ENCODE results near the gene UGT1A3. TPM values are rescaled to one million over a fixed set of nuclear protein-coding genes. Genes with fewer than 3 reads are reported as not detected.
"Not testable (repeated sequence)": the region's sequence is repeated elsewhere in the genome, so short reads cannot be mapped to it uniquely, and the experiment has no call there.

The UGT1A3 gene
- total and polyA plus RNA-seq, 5 donors, result not detected

DNA sequence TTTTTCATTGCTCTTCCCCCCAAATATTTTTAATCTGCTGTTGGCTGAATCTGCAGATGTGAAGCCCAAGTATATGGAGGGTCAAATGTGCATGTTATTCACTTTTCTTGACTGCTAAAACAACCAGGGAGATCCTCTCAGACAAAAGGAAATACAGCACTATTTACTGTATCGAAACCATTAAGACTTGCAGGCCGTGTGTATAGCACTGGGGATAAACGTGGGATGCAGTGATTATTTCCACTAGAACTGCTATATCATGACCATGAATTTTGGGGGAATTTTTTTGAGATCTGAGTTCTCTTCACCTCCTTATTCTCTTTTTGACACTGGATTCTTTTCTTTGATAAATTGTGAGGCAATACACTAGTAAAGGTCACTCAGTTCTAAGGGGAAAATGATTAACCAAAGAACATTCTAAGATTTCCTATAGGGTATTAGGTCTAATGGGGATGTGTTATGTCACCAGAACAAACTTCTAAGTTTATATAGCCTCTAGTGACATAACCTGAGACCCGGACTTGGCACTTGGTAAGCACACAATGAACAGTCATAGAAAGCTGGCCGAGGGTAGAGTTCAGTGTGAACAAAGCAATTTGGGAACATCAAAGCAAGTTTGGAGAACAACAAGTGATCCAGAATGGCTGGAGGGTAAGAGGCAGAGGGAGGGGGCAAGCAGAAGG is 16.4 kb downstream of the UGT1A3 start:
- ATAC-seq, result no peak
- intact Hi-C loops (cut with DNase I), result no loop called here
- no peak for DNase-seq

DNA sequence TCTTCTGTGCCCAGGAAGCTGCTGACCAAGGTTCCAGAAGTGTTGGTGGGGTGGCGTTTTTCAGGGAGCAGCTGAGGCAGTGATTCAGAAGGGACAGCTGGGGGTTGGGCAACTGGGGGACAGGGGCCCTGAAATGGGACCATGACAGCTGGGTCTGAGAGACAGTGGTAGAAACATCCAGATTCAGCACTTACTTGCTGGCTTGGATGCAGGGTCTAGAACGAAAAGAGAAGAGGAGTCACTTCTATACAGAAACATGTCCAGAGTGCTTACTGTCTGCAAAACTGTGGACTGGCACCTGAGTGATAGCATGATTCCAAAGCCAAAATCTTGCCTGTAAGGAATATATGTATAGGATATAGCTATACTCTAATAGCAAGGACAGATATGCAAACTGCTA is 17.0 kb downstream of the UGT1A3 start:
- H3K4me3 ChIP-seq (ENCODE audit: low read length); H3K27ac ChIP-seq (ENCODE audit: low read length); H3K4me1 ChIP-seq (ENCODE audit: control insufficient read depth, insufficient read depth, low read length); intact Hi-C loops (cut with DNase I); H3K27me3 ChIP-seq (ENCODE audit: control insufficient read depth, insufficient read depth); H3K9me3 ChIP-seq (ENCODE audit: control insufficient read depth, low read length); ATAC-seq; DNase-seq: not testable (repeated sequence)
- 61% methylated on average over 2 of the region's 2 CpGs for WGBS

More for the DNA sequence above, 16.4 kb downstream of the UGT1A3 start:
- Histone ChIP-seq H3K9me3 (ENCODE audit: control insufficient read depth, low read length) (no peaks in the 10 kb centered on the region), H3K27ac (ENCODE audit: low read length) (no peak overlapping the region), H3K27me3 (ENCODE audit: control insufficient read depth, insufficient read depth) (no peaks in the 10 kb centered on the region), H3K4me3 (ENCODE audit: low read length) (no peak overlapping the region), H3K4me1 (ENCODE audit: control insufficient read depth, insufficient read depth, low read length) (no peaks in the 10 kb centered on the region)
- 77% methylated on average over 5 of the region's 5 CpGs for WGBS

DNA sequence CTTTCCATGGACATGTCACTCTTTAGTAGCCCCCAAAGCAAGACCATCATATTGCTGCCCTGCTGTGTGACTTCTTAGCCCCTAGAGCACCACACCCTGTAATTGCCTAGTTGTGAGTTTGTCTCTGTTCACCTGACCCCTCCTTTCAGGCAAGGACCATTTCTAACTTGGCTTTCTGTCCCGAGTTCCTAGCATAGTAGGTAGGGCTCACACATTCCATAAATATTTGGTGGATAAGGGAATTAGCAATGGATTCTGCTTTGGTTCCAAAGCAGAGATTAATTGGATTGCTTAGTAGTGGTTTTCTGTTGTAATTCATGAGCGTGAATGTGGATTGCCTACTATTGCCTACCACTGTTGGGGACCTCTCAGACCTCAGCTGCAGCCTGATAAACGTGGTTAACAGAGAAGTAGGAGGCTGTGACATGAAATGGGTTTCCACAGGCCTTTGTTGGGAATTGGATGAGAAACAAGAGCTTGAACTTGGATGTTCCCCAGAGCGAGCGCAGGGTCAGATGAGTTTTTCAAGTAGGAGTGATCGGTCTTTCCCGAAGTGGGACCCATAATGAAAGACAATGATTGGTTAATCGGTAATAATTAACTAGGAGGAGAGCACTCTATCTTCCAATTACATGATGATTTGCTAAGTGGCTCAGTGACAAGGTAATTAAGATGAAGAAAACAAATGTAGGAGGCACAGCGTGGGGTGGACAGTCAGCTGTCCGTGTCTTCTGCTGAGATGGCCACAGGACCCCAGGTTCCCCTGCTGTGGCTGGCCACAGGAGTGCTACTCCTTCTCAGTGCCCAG is 17.8 kb downstream of the UGT1A3 start:
- WGBS, result 71% methylated on average over 10 of the region's 10 CpGs
- H3K27me3 ChIP-seq (ENCODE audit: control insufficient read depth, insufficient read depth), result no peaks in the 10 kb centered on the region
- H3K27ac ChIP-seq (ENCODE audit: low read length), result no peak overlapping the region
- no peaks in the 10 kb centered on the region for H3K4me1 ChIP-seq (ENCODE audit: control insufficient read depth, insufficient read depth, low read length)
- DNase-seq (no peak), ATAC-seq (no peak)
- intact Hi-C loops (cut with DNase I), result no loop called here
- no peak overlapping the region for H3K4me3 ChIP-seq (ENCODE audit: low read length)
- peaks cover 2% of the 10 kb centered on the region for H3K9me3 ChIP-seq (ENCODE audit: control insufficient read depth, low read length)

DNA sequence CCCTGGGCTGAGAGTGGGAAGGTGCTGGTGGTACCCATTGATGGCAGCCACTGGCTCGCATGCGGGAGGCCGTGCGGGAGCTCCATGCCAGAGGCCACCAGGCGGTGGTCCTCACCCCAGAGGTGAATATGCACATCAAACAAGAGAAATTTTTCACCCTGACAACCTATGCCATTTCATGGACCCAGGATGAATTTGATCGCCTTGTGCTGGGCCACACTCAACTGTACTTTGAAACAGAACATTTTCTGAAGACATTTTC is 18.4 kb downstream of the UGT1A3 start:
- intact Hi-C loops (cut with DNase I), result no loop called here
- no peak for ATAC-seq
- no peak overlapping the region for H3K27ac ChIP-seq (ENCODE audit: low read length)
- WGBS, result 95% methylated on average over 6 of the region's 6 CpGs
- H3K4me1 ChIP-seq (ENCODE audit: control insufficient read depth, insufficient read depth, low read length), result no peaks in the 10 kb centered on the region
- H3K4me3 ChIP-seq (ENCODE audit: low read length), result no peak overlapping the region
- peaks cover 2% of the 10 kb centered on the region for H3K9me3 ChIP-seq (ENCODE audit: control insufficient read depth, low read length)
- no peaks in the 10 kb centered on the region for H3K27me3 ChIP-seq (ENCODE audit: control insufficient read depth, insufficient read depth)
- no peak for DNase-seq

DNA sequence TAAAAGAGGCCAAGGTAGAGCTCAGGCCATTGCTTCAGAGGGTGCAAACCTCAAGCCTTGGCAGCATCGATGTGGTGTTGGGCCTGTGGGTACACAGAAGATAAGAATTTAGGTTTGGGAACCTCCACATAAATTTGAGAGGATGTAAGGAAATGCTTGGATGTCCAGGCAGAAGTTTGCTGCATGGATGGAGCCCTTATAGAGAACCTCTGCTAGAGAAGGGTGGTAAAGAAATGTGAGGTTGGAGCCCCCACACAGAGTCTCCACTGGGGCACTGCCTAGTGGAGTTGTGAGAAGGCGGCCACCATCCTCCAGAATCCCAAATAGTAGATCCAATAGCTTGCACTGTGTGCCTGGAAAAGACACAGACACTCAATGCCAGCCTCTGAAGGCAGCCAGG is 21.8 kb downstream of the UGT1A3 start:
- H3K9me3 ChIP-seq (ENCODE audit: control insufficient read depth, low read length); ATAC-seq; H3K4me3 ChIP-seq (ENCODE audit: low read length); H3K4me1 ChIP-seq (ENCODE audit: control insufficient read depth, insufficient read depth, low read length); DNase-seq; intact Hi-C loops (cut with DNase I); H3K27ac ChIP-seq (ENCODE audit: low read length); H3K27me3 ChIP-seq (ENCODE audit: control insufficient read depth, insufficient read depth): not testable (repeated sequence)
- WGBS, result 65% methylated on average over 2 of the region's 2 CpGs

DNA sequence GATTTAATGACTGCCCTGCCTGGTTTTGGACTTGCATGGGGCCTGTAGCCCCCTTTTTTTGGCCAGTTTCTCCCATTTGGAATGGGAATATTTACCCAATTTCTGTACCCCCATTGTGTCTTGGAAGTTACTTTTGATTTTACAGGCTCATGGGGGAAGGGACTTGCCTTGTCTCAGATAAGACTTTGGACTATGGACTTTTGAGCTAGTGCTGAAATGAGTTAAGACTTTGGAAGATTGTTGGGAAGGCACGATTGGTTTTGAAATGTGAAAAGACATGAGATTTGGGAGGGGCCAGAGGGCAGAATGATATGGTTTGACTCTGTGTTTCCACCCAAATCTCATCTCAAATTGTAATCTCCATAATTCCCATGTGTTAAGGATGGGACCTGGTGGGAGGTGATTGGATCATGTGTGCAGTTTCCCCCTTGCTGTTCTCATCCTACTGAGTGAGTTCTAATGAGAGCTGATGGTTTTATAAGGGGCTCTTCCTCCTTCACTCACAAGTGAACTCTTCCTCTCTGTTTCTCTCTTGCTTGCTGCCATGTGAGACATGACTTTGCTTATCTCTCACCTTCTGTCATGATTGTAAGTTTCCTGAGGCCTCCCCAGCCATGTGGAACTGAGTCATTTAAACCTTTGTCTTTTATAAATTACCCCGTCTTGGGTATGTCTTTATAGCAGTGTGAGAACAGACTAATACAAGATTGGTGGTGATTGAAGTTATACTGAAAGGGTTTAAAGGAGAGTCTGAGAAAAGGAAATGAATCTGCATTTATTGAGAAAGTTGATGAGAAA is 22.6 kb downstream of the UGT1A3 start:
- WGBS, result 63% methylated on average over 2 of the region's 2 CpGs

DNA sequence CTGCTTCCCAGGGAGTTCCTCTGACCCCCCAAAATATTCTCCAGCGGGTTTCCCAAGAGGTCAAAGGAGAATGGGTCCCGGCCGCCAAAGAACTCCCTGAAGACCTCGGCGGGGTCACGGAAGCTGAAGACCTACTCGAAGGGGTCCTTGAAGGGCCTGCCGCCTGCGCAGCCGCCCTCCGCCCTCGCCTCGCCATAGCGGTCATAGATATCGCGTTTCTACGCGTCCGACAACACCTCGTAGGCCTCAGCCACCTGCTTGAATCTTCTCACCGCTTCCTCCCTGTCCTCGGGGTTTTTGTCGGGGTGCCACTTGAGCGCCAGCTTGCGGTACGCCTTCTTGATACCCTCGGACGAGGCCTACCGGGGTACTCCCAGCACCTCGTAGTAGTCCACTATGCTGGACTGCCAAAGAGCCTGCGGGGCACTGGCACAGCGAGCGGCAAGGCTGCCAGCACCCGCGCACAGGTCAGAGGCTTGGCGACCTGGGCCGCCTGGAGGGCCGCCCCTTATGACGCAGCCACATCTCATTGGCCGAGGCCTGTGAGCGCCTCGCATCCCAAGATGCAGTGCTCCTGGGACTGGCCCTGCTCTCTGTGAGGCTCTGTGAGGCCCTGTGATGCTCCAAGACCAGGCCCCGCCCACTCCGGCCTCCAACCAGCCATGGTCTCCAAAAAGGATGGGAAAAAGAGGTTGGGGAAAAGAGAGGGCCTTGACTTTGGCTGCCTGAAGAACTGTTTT is 26.2 kb downstream of the UGT1A3 start:
- H3K27me3 ChIP-seq (ENCODE audit: control insufficient read depth, insufficient read depth), result no peaks in the 10 kb centered on the region
- no peak for DNase-seq
- no peak overlapping the region for H3K27ac ChIP-seq (ENCODE audit: low read length)
- no peak for ATAC-seq
- peaks cover 2% of the 10 kb centered on the region for H3K9me3 ChIP-seq (ENCODE audit: control insufficient read depth, low read length)
- intact Hi-C loops (cut with DNase I), result no loop called here
- no peak overlapping the region for H3K4me3 ChIP-seq (ENCODE audit: low read length)
- WGBS, result 90% methylated on average over 42 of the region's 44 CpGs
- no peaks in the 10 kb centered on the region for H3K4me1 ChIP-seq (ENCODE audit: control insufficient read depth, insufficient read depth, low read length)

More for the DNA sequence above, 22.6 kb downstream of the UGT1A3 start:
- H3K4me3 ChIP-seq (ENCODE audit: low read length); H3K4me1 ChIP-seq (ENCODE audit: control insufficient read depth, insufficient read depth, low read length); H3K27me3 ChIP-seq (ENCODE audit: control insufficient read depth, insufficient read depth); DNase-seq; H3K9me3 ChIP-seq (ENCODE audit: control insufficient read depth, low read length); intact Hi-C loops (cut with DNase I); ATAC-seq; H3K27ac ChIP-seq (ENCODE audit: low read length): not testable (repeated sequence)

DNA sequence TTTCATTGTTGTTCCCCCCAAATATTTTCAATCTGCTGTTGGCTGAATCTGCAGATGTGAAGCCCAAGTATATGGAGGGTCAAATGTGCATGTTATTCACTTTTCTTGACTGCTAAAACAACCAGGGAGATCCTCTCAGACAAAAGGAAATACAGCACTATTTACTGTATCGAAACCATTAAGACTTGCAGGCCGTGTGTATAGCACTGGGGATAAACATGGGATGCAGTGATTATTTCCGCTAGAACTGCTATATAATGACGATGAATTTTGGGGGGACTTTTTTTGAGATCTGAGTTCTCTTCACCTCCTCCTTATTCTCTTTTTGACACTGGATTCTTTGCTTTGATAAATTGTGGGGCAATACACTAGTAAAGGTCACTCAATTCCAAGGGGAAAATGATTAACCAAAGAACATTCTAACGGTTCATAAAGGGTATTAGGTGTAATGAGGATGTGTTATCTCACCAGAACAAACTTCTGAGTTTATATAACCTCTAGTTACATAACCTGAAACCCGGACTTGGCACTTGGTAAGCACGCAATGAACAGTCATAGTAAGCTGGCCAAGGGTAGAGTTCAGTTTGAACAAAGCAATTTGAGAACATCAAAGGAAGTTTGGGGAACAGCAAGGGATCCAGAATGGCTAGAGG is 27.7 kb downstream of the UGT1A3 start:
- DNase-seq, result no peak
- Histone ChIP-seq H3K27ac (ENCODE audit: low read length) (no peak overlapping the region), H3K4me1 (ENCODE audit: control insufficient read depth, insufficient read depth, low read length) (no peaks in the 10 kb centered on the region), H3K9me3 (ENCODE audit: control insufficient read depth, low read length) (no peaks in the 10 kb centered on the region), H3K4me3 (ENCODE audit: low read length) (no peak overlapping the region), H3K27me3 (ENCODE audit: control insufficient read depth, insufficient read depth) (no peaks in the 10 kb centered on the region)
- intact Hi-C loops (cut with DNase I), result no loop called here
- no peak for ATAC-seq
- 80% methylated on average over 7 of the region's 7 CpGs for WGBS

DNA sequence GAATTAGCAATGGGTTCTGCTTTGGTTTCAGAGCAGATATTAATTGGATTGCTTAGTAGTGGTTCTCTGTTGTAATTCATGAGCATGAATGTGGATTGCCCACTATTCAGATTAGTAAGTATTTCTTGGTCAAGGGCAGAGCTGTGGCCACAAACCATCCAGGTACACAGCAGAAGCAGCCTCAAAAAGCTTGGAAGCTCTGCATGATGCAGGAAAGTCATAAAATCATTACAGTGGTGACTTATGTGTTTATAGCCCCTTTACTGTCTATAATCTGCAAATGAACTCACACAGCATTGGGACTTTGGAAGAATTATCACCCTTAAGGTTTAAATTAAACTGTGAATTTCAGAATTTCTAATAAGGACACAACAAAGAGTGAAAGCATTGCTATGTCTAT is 29.3 kb downstream of the UGT1A3 start:
- Histone ChIP-seq H3K4me1 (ENCODE audit: control insufficient read depth, insufficient read depth, low read length) (no peaks in the 10 kb centered on the region), H3K9me3 (ENCODE audit: control insufficient read depth, low read length) (no peaks in the 10 kb centered on the region), H3K27me3 (ENCODE audit: control insufficient read depth, insufficient read depth) (no peaks in the 10 kb centered on the region), H3K27ac (ENCODE audit: low read length) (no peak overlapping the region), H3K4me3 (ENCODE audit: low read length) (no peak overlapping the region)
- no peak for DNase-seq
- ATAC-seq, result no peak
- intact Hi-C loops (cut with DNase I), result no loop called here

DNA sequence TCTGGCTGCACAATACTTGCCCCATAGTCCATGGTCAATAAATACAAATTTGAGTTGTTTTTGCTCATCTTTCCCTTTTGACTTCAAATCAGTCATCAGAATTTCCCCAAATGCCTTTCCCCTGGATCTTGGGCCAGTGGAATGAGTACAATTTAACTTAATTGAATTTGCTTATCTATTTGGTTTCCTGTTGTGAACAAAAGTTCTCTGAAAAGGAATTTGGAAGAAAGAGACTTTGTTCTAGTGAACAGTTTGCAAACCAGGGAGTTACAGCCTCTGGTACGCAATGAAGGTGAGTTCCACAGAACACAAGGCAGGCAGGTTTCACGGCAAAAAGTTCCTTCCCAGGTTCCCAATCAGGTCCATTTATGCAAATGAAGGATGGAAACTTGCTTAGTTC is 30.0 kb downstream of the UGT1A3 start:
- intact Hi-C loops (cut with DNase I), result no loop called here
- 81% methylated on average over 2 of the region's 2 CpGs for WGBS
- no peak for DNase-seq
- no peak overlapping the region for H3K4me3 ChIP-seq (ENCODE audit: low read length)
- H3K27me3 ChIP-seq (ENCODE audit: control insufficient read depth, insufficient read depth), result no peaks in the 10 kb centered on the region
- H3K27ac ChIP-seq (ENCODE audit: low read length), result no peak overlapping the region
- H3K9me3 ChIP-seq (ENCODE audit: control insufficient read depth, low read length), result no peaks in the 10 kb centered on the region
- no peak for ATAC-seq
- H3K4me1 ChIP-seq (ENCODE audit: control insufficient read depth, insufficient read depth, low read length), result no peaks in the 10 kb centered on the region

All from right cardiac atrium (tissue), 5 donors.